OCI-LY7 (cell line): Measurements from ENCODE around the gene CSKMT. TPM values are rescaled to one million over a fixed set of nuclear protein-coding genes. Genes with fewer than 3 reads are reported as not detected.

ENCODE experiments used
- BruUV-seq: library from RNA; stranded (reverse); fragments of 400-500 nt; replicated peaks from 2 replicates; lab custom pipeline; 2021; lab: Mats Ljungman, UMichigan
- CTCF ChIA-PET: fragments of 300-600 bp; sonication (Branson Sonifier 250); formaldehyde crosslinking; loops from one replicate; lab custom pipeline; 2022; ENCODE audit warnings: antibody characterized with exemption; ENCODE audit not compliant: unreplicated experiment; lab: Charles Lee
- POLR2A ChIA-PET: fragments of 300-600 bp; sonication (Branson Sonifier 250); formaldehyde crosslinking; loops from one replicate; lab custom pipeline; 2022; ENCODE audit warnings: antibody characterized with exemption; lab: Charles Lee
- DNase-seq: peaks from one replicate; pipeline ENCODE4 v3.0.0-alpha.2; 2015; ENCODE audit warnings: low spot score
- H2AFZ ChIP-seq: fragments of 200-600 bp; sonication (generic), shearing (Covaris generic); 2 replicates; pipeline ENCODE4 v1.6.1; 2014; ENCODE audit warnings: mild to moderate bottlenecking, antibody characterized with exemption, low read length, moderate library complexity
- H3K27ac ChIP-seq: fragments of 200-600 bp; sonication (generic); 2 replicates; pipeline ENCODE4 v1.5.1; 2014; ENCODE audit warnings: mixed run types, low read depth, mild to moderate bottlenecking, moderate library complexity, low read length, inconsistent platforms; ENCODE audit not compliant: poor library complexity, severe bottlenecking
- H3K36me3 ChIP-seq: fragments of 200-600 bp; sonication (generic); 2 replicates; pipeline ENCODE4 v1.6.1; 2014; ENCODE audit warnings: mild to moderate bottlenecking, antibody characterized with exemption, low read length, moderate library complexity, mixed read lengths; ENCODE audit not compliant: insufficient read depth
- H3K4me1 ChIP-seq: fragments of 200-600 bp; sonication (generic); 2 replicates; pipeline ENCODE4 v1.5.1; 2014; ENCODE audit warnings: mild to moderate bottlenecking, low read length; ENCODE audit not compliant: insufficient read depth, poor library complexity, severe bottlenecking
- H3K4me2 ChIP-seq: fragments of 200-600 bp; sonication (generic); 2 replicates; pipeline ENCODE4 v1.6.1; 2014; ENCODE audit warnings: mild to moderate bottlenecking, low read length
- H3K4me3 ChIP-seq: fragments of 200-600 bp; sonication (generic); 2 replicates; pipeline ENCODE4 v1.5.1; 2014; ENCODE audit warnings: mild to moderate bottlenecking, low read depth, low read length; ENCODE audit not compliant: poor library complexity, severe bottlenecking
- H3K79me2 ChIP-seq: fragments of 200-600 bp; sonication (generic); 2 replicates; pipeline ENCODE4 v1.6.1; 2016; ENCODE audit warnings: low read depth, mild to moderate bottlenecking, low read length, moderate library complexity, mixed read lengths; ENCODE audit not compliant: insufficient read depth
- H3K9me2 ChIP-seq: fragments of 200-600 bp; sonication (generic); 2 replicates; pipeline ENCODE4 v1.6.1; 2016; ENCODE audit warnings: mild to moderate bottlenecking, low read length, mixed read lengths; ENCODE audit not compliant: insufficient read depth
- H3K9me3 ChIP-seq: fragments of 200-600 bp; sonication (generic); 2 replicates; pipeline ENCODE4 v1.6.1; 2014; ENCODE audit warnings: mild to moderate bottlenecking, mixed run types, low read length, mixed read lengths
- H4K20me1 ChIP-seq: fragments of 200-600 bp; sonication (generic); 2 replicates; pipeline ENCODE4 v1.6.1; 2014; ENCODE audit warnings: mild to moderate bottlenecking, antibody characterized with exemption, low read length, moderate library complexity, mixed read lengths; ENCODE audit not compliant: insufficient read depth
- EZH2phosphoT487 ChIP-seq: fragments of 200-600 bp; sonication (generic); IDR thresholded peaks from 2 replicates; pipeline ENCODE4 v1.6.1; 2018; ENCODE audit warnings: low read depth, borderline replicate concordance, mild to moderate bottlenecking, mixed run types, antibody characterized with exemption, low read length, moderate library complexity, mixed read lengths
- intact Hi-C: fragments of 100-400 bp; cut with micrococcal nuclease; formaldehyde crosslinking; loops from one replicate; pipeline ENCODE4 v1.10.0; 2022; ENCODE audit not compliant: unreplicated experiment
- total RNA-seq, 2 experiments: library from RNA; depleted of rRNA in 1 of 2; stranded (reverse); fragments of >200 nt in 1 of 2; shearing (Covaris generic) in 1 of 2; gene quantifications; 2 replicates each; pipeline ENCODE4 v1.2.3, GENCODE V29; 2014 to 2022
- TF ChIP-seq, protein P1 (sequence below): fragments of 200-600 bp; sonication (generic); conservative IDR thresholded peaks from 2 replicates; pipeline ENCODE4 v1.5.1; 2014; ENCODE audit warnings: mild to moderate bottlenecking, antibody characterized with exemption, low read length, moderate library complexity, mixed read lengths

Gene CSKMT
- total RNA-seq, 2 experiments from 2014 or later = 80.1 to 88.4 TPM

DNA sequence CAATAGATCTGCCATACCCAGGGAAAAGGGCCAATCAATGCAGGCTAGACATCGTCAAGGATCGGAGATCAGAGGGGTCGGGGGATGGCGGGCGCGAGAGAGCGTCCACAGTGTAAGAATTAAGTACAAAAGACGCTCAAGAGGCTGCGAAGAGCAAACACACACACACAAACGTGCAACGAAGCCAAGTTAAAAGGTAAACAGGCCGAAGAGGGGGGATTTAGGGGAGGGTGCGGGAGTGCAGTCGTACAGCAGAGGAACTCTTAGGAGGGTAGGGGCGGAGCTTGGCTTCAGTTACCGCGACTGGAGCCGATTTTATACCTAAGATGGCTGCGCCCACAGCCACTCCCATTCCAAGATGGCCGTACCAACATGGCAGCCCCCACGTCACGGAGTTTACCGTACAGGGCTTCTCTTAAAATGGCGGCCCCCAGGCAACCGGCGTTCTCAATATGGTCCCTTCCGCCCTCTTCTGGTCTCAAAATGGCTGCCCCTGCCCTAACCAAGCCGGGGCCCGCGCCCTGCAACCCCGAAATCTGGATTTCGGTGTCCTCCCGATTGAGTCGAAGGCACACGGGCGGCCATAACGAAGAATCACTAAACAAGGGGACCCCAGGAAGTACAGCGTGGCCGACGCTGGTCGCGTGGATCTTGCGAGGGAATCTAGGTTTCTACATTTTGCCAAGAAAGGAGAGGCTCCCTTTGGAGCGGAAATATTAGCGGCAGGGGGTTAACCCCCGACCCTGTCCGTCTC is 44.3 kb downstream of the CSKMT start:
- peaks cover 57% of the 10 kb centered on the region for H3K4me1 ChIP-seq
- peak overlapping the region; percentile 73 for H3K27ac ChIP-seq
- peak; percentile 91 for DNase-seq
- intact Hi-C loops = no loop called here
- H3K9me3 ChIP-seq = no peaks in the 10 kb centered on the region
- H3K36me3 ChIP-seq = peaks cover 96% of the 10 kb centered on the region
- POLR2A ChIA-PET = interaction anchor here (0.6 to 1.3 kb wide), 4 partner anchors 18 to 44 kb away, joined by 3 to 6 read pairs (median 4); partner anchors contain the start of genes C11orf98, CSKMT and HNRNPUL2
- TF ChIP-seq, protein P1, sequence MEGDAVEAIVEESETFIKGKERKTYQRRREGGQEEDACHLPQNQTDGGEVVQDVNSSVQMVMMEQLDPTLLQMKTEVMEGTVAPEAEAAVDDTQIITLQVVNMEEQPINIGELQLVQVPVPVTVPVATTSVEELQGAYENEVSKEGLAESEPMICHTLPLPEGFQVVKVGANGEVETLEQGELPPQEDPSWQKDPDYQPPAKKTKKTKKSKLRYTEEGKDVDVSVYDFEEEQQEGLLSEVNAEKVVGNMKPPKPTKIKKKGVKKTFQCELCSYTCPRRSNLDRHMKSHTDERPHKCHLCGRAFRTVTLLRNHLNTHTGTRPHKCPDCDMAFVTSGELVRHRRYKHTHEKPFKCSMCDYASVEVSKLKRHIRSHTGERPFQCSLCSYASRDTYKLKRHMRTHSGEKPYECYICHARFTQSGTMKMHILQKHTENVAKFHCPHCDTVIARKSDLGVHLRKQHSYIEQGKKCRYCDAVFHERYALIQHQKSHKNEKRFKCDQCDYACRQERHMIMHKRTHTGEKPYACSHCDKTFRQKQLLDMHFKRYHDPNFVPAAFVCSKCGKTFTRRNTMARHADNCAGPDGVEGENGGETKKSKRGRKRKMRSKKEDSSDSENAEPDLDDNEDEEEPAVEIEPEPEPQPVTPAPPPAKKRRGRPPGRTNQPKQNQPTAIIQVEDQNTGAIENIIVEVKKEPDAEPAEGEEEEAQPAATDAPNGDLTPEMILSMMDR = no peak
- no peak for TF ChIP-seq EZH2phosphoT487
- no peaks in the 10 kb centered on the region for H3K9me2 ChIP-seq
- CTCF ChIA-PET = no interaction called here
- no peaks in the 10 kb centered on the region for H3K79me2 ChIP-seq
- H2AFZ ChIP-seq = peak overlapping the region; percentile 44; the same call in 1 of the 2 replicates
- peak overlapping the region; percentile 83 for H3K4me2 ChIP-seq
- no TSS peak for BruUV-seq
- peak overlapping the region; percentile 65 for H3K4me3 ChIP-seq
- H4K20me1 ChIP-seq = no peaks in the 10 kb centered on the region

DNA sequence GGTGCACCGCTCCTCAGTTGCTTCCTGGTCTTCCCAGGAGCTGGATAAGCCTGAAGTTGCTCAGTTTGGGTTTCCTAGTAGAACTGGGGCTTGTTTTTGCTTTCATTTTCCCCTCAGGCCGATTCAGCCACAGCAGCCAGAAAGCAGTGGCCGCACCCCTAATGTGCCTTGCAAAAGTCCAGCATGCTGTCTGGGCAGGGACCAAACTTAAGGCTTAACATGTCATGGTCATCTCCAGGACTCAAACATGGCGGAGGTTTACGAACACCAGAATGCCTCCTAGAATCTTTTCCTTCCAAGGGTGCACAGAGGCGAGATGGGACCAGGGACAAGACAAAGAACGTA is 44.9 kb downstream of the CSKMT start:
- DNase-seq = no peak
- ChIA-PET POLR2A (interaction anchor here (1.1 kb wide), 1 partner anchor 40 kb away, joined by 3 read pairs; no protein-coding TSS in a partner anchor), CTCF (no interaction called here)
- H3K9me3 ChIP-seq = no peaks in the 10 kb centered on the region
- TF ChIP-seq EZH2phosphoT487 = no peak
- TF ChIP-seq, protein P1 = no peak
- H3K79me2 ChIP-seq = no peaks in the 10 kb centered on the region
- peak overlapping the region; percentile 69 for H3K4me2 ChIP-seq
- peak overlapping the region; percentile 73 for H3K27ac ChIP-seq
- peak overlapping the region; percentile 65 for H3K4me3 ChIP-seq
- peaks cover 96% of the 10 kb centered on the region for H3K36me3 ChIP-seq
- H2AFZ ChIP-seq = peak overlapping the region; percentile 44; the same call in 1 of the 2 replicates
- H4K20me1 ChIP-seq = no peaks in the 10 kb centered on the region
- intact Hi-C loops = no loop called here
- no peaks in the 10 kb centered on the region for H3K9me2 ChIP-seq
- peaks cover 57% of the 10 kb centered on the region for H3K4me1 ChIP-seq
- BruUV-seq = no TSS peak
